HepG2 (cell line): ENCODE measurements around the gene ACSM3. TPM values are rescaled to one million over a fixed set of nuclear protein-coding genes. Genes with fewer than 3 reads are reported as not detected.

ENCODE experiments used
- EZH2 ChIP-seq: conservative IDR thresholded peaks from 2 replicates; pipeline ENCODE4 v1.6.1; 2012; ENCODE audit warnings: mild to moderate bottlenecking, low read depth, low read length, moderate library complexity
- HDAC1 ChIP-seq: sonication (generic); formaldehyde crosslinking; IDR thresholded peaks from 2 replicates; pipeline ENCODE4 v1.5.1; 2020; ENCODE audit warnings: mild to moderate bottlenecking, missing genetic modification reagents
- HDAC2 ChIP-seq: sonication (generic); formaldehyde crosslinking; IDR thresholded peaks from 2 replicates; pipeline ENCODE4 v1.4.0; 2020; ENCODE audit warnings: missing genetic modification reagents
- HMG20A ChIP-seq: IDR thresholded peaks from 2 replicates; pipeline ENCODE4 v1.6.1; 2016; ENCODE audit warnings: borderline replicate concordance
- HNF4A ChIP-seq: sonication (generic); formaldehyde crosslinking; IDR thresholded peaks from 2 replicates; pipeline ENCODE4 v1.4.0; 2020; ENCODE audit warnings: missing genetic modification reagents
- HNF4G ChIP-seq, 2 experiments: sonication (generic) in 1 of 2; formaldehyde crosslinking in 1 of 2; IDR thresholded peaks; 2 replicates each; pipeline versions ENCODE4 v1.4.0 to v1.6.1; 2011 to 2020; ENCODE audit warnings: borderline replicate concordance in 2 of 2, low read depth in 2 of 2, mild to moderate bottlenecking in 2 of 2, low read length in 1 of 2, missing genetic modification reagents in 1 of 2, moderate library complexity in 1 of 2
- KDM4B ChIP-seq: sonication (generic); formaldehyde crosslinking; IDR thresholded peaks from 2 replicates; pipeline ENCODE4 v1.4.0; 2020; ENCODE audit warnings: missing genetic modification reagents
- KLF15 ChIP-seq: sonication (generic); formaldehyde crosslinking; IDR thresholded peaks from 2 replicates; pipeline ENCODE4 v1.8.1; 2023; ENCODE audit warnings: borderline replicate concordance, mild to moderate bottlenecking, inconsistent platforms, missing genetic modification reagents, mixed read lengths
- MEF2D ChIP-seq: sonication (generic); formaldehyde crosslinking; IDR thresholded peaks from 2 replicates; pipeline ENCODE4 v1.5.1; 2020; ENCODE audit warnings: mild to moderate bottlenecking, missing genetic modification reagents
- NFYB ChIP-seq: sonication (generic); formaldehyde crosslinking; IDR thresholded peaks from 2 replicates; pipeline ENCODE4 v1.4.0; 2020; ENCODE audit warnings: missing genetic modification reagents
- PHF8 ChIP-seq: sonication (generic); formaldehyde crosslinking; IDR thresholded peaks from 2 replicates; pipeline ENCODE4 v1.5.0; 2020; ENCODE audit warnings: missing genetic modification reagents
- PITX1 ChIP-seq: sonication (generic); formaldehyde crosslinking; IDR thresholded peaks from 2 replicates; pipeline ENCODE4 v1.5.1; 2020; ENCODE audit warnings: mild to moderate bottlenecking, missing genetic modification reagents
- POLR2A ChIP-seq, 2 experiments: IDR thresholded peaks; 2 replicates each; pipeline ENCODE4 v1.6.1; 2011; ENCODE audit warnings: low read depth in 2 of 2, low read length in 2 of 2, mild to moderate bottlenecking in 1 of 2, moderate library complexity in 1 of 2; ENCODE audit not compliant: insufficient read depth in 1 of 2
- RFX3 ChIP-seq: IDR thresholded peaks from 2 replicates; pipeline ENCODE4 v1.6.1; 2016; ENCODE audit warnings: missing biosample characterization, missing genetic modification reagents
- RXRB ChIP-seq: IDR thresholded peaks from 2 replicates; pipeline ENCODE4 v1.6.1; 2016; ENCODE audit warnings: borderline replicate concordance, missing genetic modification reagents, missing compliant biosample characterization
- SALL1 ChIP-seq: sonication (generic); formaldehyde crosslinking; IDR thresholded peaks from 2 replicates; pipeline ENCODE4 v1.8.0; 2022; ENCODE audit warnings: mild to moderate bottlenecking, missing genetic modification reagents
- SP140L ChIP-seq: sonication (generic); formaldehyde crosslinking; IDR thresholded peaks from 2 replicates; pipeline ENCODE4 v1.4.0; 2020; ENCODE audit warnings: missing genetic modification reagents, borderline replicate concordance
- TFAP4 ChIP-seq: sonication (generic); IDR thresholded peaks from 2 replicates; pipeline ENCODE4 v1.6.1; 2016; ENCODE audit warnings: low read depth, borderline replicate concordance
- ZNF530 ChIP-seq: sonication (generic); formaldehyde crosslinking; IDR thresholded peaks from 2 replicates; pipeline ENCODE4 v1.5.0; 2020; ENCODE audit warnings: low read depth, mild to moderate bottlenecking, missing genetic modification reagents
- ZNF547 ChIP-seq: sonication (generic); formaldehyde crosslinking; IDR thresholded peaks from 2 replicates; pipeline ENCODE4 v1.5.1; 2020; ENCODE audit warnings: mild to moderate bottlenecking, missing genetic modification reagents
- ZNF788 ChIP-seq: sonication (generic); formaldehyde crosslinking; IDR thresholded peaks from 2 replicates; pipeline ENCODE4 v1.5.0; 2020; ENCODE audit warnings: mild to moderate bottlenecking, missing genetic modification reagents, borderline replicate concordance
- ZNF878 ChIP-seq: sonication (generic); formaldehyde crosslinking; IDR thresholded peaks from 2 replicates; pipeline ENCODE4 v1.8.1; 2023; ENCODE audit warnings: mild to moderate bottlenecking, missing genetic modification reagents, moderate library complexity
- polyA plus RNA-seq, 8 experiments: library from polyadenylated mRNA; depleted of rRNA in 3 of 8; stranded (reverse) in 7 of 8; unstranded in 1 of 8; fragments of >200 nt; fragmentation: Illumina TruSeq in 4 of 8; extraction: Trizol in 4 of 8; gene quantifications; 2 replicates each; pipeline versions ENCODE4 v1.2.1 to v1.2.3, GENCODE V29; 2011 to 2016; ENCODE audit warnings: low read depth in 4 of 8, missing spikeins in 1 of 8, mixed read lengths in 1 of 8; ENCODE audit not compliant: insufficient read depth in 1 of 8
- total RNA-seq, 5 experiments: library from RNA; depleted of rRNA; stranded (reverse); fragments of >200 nt; fragmentation: Illumina TruSeq; extraction: Trizol; gene quantifications; 2 replicates each; pipeline ENCODE4 v1.2.3, GENCODE V29; 2016; ENCODE audit warnings: low read depth in 1 of 5
- TF ChIP-seq, protein P1 (sequence below), 2 experiments: sonication (generic) in 1 of 2; formaldehyde crosslinking in 1 of 2; IDR thresholded peaks; 2 replicates each; pipeline versions ENCODE4 v1.4.0 to v1.6.1; 2016 to 2020; ENCODE audit warnings: borderline replicate concordance in 1 of 2, low read depth in 1 of 2, mild to moderate bottlenecking in 1 of 2, missing genetic modification reagents in 1 of 2
- TF ChIP-seq, protein P2 (sequence below): sonication (generic); formaldehyde crosslinking; IDR thresholded peaks from 2 replicates; pipeline ENCODE4 v1.8.0; 2023; ENCODE audit warnings: mild to moderate bottlenecking, missing genetic modification reagents

The ACSM3 gene
- total and polyA plus RNA-seq, 2 of the 13 experiments (the other 11 are each of a cell fraction or from before 2014, with no cell fraction given), result 74.0 to 108 TPM

- TF ChIP-seq HMG20A (CRISPR knock-in tag), result no peak
- TF ChIP-seq PITX1 (CRISPR knock-in tag), result peak; percentile 68
- TF ChIP-seq KDM4B (CRISPR knock-in tag), result peak; percentile 9; the same call in 1 of the 2 replicates
- TF ChIP-seq ZNF878, result 0 out of 2 replicates have a peak, but pooled peaks have one; percentile 45
- TF ChIP-seq TFAP4, result peak; percentile 19; the same call in 1 of the 2 replicates
- TF ChIP-seq RFX3, result 0 out of 2 replicates have a peak, but pooled peaks have one; percentile 8
- no peak for TF ChIP-seq EZH2
- no peak for TF ChIP-seq KLF15 (CRISPR knock-in tag)
- TF ChIP-seq ZNF547 (CRISPR knock-in tag), result peak; percentile 8; the same call in 1 of the 2 replicates
- TF ChIP-seq SP140L (CRISPR knock-in tag), result no peak
- peak; percentile 54 for TF ChIP-seq NFYB (CRISPR knock-in tag)
- no peak for TF ChIP-seq ZNF530 (CRISPR knock-in tag)
- TF ChIP-seq MEF2D (CRISPR knock-in tag), result peak; percentile 67
- peak; percentile 22; the same call in 1 of the 2 replicates for TF ChIP-seq HDAC2 (CRISPR knock-in tag)
- peak; percentile 23; the same call in 1 of the 2 replicates for TF ChIP-seq HNF4A
- TF ChIP-seq SALL1 (CRISPR knock-in tag), result no peak
- TF ChIP-seq, protein P1, sequence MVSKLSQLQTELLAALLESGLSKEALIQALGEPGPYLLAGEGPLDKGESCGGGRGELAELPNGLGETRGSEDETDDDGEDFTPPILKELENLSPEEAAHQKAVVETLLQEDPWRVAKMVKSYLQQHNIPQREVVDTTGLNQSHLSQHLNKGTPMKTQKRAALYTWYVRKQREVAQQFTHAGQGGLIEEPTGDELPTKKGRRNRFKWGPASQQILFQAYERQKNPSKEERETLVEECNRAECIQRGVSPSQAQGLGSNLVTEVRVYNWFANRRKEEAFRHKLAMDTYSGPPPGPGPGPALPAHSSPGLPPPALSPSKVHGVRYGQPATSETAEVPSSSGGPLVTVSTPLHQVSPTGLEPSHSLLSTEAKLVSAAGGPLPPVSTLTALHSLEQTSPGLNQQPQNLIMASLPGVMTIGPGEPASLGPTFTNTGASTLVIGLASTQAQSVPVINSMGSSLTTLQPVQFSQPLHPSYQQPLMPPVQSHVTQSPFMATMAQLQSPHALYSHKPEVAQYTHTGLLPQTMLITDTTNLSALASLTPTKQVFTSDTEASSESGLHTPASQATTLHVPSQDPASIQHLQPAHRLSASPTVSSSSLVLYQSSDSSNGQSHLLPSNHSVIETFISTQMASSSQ (IDR thresholded peaks at IDR 0.05; ENCODE audit: low read depth), result peak; percentile 97
- TF ChIP-seq, protein P1 (CRISPR knock-in tag; IDR thresholded peaks at IDR 0.05; ENCODE audit: borderline replicate concordance), result peak; percentile 96; the same call in 1 of the 2 replicates
- TF ChIP-seq HDAC1, result peak; percentile 59; the same call in 1 of the 2 replicates
- TF ChIP-seq PHF8 (CRISPR knock-in tag), result peak; percentile 37; the same call in 1 of the 2 replicates
- TF ChIP-seq RXRB (CRISPR knock-in tag), result peak; percentile 55; the same call in 1 of the 2 replicates
- TF ChIP-seq, protein P2, sequence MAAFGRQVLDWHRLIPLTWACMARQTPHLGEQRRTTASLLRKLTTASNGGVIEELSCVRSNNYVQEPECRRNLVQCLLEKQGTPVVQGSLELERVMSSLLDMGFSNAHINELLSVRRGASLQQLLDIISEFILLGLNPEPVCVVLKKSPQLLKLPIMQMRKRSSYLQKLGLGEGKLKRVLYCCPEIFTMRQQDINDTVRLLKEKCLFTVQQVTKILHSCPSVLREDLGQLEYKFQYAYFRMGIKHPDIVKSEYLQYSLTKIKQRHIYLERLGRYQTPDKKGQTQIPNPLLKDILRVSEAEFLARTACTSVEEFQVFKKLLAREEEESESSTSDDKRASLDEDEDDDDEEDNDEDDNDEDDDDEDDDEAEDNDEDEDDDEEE (CRISPR knock-in tag), result no peak
- peak in 1 of 2 experiments; percentile 50; a peak in 1 of 4 replicates for TF ChIP-seq POLR2A (IDR thresholded peaks at IDR 0.05; ENCODE audit: insufficient read depth in 1 of 2, low read depth in 2 of 2, low read length in 2 of 2)
- TF ChIP-seq ZNF788 (CRISPR knock-in tag), result peak; percentile 50; the same call in 1 of the 2 replicates
- TF ChIP-seq HNF4G (IDR thresholded peaks at IDR 0.05; ENCODE audit: borderline replicate concordance, low read depth, low read length), result peak; percentile 8; the same call in 1 of the 2 replicates
- TF ChIP-seq HNF4G (CRISPR knock-in tag; IDR thresholded peaks at IDR 0.05; ENCODE audit: borderline replicate concordance, low read depth), result no peak
These were observed at the start of gene ACSM3 (continued) for GRCh38 chr16:20763461-20764232.
